GM19351 (cell line): ENCODE measurements around the gene LAMA3.

Experiments used
- ATAC-seq: cut with Tn5 transposase; IDR thresholded peaks from one replicate; pipeline ENCODE4 v1.9.1; 2021; ENCODE audit warnings: mild to moderate bottlenecking, moderate library complexity; ENCODE audit not compliant: unreplicated experiment

LAMA3 gene

DNA sequence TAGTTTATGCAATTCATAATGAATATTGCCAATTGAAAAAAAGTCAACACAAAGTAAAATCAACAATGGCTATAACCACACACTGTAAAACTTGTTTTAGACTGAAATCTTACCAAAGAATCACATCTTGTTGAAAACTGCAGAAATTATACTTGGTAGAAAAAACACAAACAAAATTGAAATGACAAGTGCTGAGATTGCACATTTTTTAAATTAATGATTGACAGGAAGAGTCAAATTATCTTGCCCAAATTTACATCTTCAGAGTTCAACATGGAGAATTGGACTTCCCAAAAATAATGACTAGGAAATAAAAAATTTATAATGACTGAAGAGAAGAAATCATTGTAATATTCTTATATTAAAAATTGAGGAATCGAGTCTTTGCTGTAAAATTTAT, 240.7 kb downstream of the LAMA3 start:
- no peak for ATAC-seq

DNA sequence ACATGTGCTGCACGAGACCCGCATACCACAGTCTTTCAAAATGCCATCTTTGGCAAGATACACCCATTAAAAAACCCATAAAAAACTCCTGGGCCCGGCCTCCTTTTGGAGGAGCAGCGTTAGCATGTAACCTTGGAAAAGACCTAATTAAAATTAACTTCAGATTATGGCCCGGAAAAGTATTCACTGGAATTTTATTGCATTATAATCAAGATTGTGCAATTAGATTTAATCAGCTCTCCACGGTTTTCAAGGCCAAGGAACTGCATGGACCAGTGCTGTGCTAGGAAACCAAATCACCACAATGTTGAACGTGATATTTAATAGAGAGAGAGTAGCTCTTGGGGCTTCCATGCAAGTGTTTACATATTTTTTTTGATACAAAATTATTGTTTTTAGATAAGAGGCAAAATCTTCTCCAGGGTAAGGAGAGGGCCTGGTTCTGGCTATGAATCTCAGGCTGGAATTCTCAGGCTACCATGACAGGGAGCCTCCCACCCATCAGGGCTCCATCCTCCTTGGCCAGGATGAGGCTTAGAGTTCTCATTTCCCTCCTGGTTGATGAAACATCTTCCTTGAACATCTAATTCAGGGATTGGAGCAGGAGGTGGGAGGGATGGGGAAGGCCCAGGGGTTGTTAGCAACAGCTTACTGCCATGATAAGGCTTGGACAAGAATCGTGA, 243.3 kb downstream of the LAMA3 start:
- no peak for ATAC-seq

DNA sequence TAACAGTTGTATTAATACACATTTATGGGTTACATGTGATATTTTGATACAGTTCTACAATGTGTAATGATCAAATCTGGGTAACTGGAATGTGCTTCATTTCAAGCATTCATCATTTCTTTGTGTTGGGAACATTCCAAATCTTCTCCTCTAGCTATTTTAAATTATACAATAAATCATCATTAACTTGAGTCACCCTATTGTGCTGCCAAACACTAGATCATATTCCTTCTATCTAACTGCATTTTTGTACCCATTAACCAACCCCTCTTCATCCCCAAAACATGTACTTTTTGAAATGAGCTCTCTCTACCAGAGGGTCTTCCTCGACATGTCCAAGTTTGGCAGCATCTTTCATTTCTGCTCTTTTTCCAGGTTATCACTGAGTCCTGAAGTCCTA, 244.2 kb downstream of the LAMA3 start:
- no peak for ATAC-seq

DNA sequence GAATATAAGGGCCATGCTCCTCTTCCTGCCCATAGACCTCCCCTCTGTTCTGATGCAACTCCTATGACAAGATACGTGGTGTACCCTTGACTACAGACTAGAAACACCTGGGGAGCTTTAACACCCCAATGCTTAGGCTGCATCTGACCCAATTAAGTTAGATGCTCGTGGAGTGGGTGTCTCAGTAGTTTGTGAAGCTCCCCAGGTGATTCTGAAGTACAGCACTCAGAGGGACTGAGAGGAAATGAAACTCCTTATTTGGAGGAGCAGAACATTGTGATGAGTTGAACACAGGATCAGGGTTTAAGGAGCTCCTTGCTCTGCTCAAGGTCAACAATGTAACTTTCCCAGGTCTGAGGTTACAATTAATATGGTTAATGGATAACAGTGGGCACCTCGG, 245.0 kb downstream of the LAMA3 start:
- peak; percentile 67 for ATAC-seq

DNA sequence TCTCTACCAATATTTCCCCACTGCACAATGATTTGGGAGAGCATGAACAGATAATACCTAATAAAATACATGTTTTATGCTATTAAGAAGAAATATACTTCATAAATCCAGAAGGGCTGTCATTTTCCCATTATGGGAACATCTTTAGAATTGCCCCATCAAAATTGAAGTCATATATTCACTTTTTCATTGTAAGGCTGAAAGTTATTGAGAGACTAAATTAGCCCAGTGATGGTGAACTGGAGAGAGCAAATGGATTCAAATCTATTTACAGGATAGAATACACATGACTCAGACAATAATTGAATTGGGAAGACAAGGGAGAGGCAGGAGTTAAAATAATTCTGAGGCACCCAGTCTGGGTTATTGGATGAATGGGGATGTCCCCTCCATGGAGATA, 245.6 kb downstream of the LAMA3 start:
- no peak for ATAC-seq

DNA sequence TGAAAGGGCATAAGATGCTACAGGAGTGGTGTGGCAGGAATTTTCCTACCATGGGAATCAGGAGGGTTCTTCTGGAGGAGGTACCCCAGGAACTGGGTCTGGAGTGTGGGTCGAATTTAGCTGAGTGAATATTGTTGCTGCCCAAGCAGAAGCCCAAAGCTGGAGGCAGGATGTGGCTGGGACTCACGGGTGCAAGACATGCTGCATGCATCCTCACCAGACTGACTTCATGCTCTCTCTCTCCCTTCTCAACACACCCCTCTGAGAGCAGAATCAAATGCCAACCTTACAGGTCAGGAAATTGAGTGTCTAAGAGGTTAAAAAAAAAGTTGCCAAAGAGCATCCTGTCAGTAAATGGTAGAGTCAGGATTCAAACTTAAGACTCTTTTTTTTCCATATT, 246.6 kb downstream of the LAMA3 start:
- no peak for ATAC-seq

DNA sequence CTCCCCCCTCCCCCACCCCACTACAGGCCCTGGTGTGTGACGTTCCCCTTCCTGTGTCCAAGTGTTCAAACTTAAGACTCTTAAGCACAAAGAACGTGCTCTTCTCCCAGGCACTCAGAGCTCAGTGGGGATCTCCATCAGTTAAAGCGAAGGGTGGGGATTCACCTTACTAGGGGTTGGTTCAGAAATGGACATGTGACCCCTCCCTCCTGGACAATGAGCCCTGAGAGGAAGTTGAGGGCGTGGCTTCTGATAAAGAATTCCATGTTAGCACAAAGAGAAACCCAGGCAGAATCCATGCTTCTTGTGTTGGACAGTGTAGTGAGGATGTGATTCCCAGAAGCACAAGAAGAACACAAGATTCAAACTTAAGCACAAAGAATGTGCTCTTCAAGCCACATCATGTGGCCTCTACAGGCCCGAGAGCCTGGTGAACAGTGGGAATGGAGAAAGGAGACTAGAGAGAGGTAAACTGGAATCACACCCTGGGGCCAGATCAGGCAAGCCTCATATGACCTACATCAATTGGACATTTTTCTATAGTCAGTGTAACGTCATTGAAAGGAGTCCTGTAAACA, 247.2 kb downstream of the LAMA3 start:
- no peak for ATAC-seq

DNA sequence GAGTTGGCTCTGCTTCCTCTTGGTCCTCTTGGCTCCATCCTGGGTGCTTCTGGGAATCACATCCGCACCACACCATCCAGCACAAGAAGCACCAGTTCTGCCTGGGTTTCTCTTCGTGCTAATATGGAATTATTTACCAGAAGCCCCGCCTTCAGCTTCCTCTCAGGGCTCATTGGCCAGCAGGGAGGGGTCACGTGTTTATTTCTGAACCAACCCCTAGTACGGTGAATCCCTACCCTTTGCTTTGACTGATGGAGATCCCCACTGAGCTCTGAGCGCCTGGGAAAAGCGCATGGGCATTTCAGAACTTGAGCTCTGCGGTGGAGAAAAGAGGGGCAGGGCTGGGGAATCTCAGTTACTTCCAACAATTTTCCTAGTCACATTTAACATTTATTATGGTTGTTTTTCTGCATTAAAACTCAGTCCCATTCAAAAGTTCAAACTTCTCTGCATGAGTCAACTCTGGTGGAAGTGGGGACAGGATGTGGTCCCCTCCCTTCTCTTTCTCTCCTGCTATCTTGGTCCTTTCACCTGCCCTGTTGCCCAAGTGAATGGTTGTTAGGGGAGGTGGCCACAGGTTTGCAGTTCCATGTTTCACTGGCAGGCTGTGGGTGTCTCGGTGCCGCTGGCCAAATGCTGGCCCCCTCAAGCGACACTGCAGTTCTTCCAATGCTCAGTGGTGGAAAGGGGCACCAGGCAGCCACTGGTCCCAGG, 248.9 kb downstream of the LAMA3 start:
- no peak for ATAC-seq

DNA sequence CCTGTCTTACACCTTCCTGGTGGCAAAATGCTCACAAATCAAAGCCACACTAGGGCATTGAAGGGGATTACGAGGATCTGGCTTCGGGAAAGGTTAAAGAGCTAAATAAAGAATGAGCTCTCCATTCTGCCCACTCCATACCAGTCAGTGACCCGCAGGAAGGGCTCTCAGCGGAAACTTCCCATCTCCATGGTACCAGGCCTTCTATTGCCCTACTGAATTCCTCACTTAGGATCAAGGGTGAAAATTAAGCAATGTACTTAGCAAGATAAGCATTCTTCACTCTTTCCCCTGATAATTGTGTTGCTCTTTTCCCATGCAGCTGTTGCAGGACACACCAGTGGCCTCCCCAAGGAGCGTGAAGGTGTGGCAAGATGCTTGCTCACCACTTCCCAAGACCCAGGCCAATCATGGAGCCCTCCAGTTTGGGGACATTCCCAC, 249.7 kb downstream of the LAMA3 start:
- no peak for ATAC-seq

DNA sequence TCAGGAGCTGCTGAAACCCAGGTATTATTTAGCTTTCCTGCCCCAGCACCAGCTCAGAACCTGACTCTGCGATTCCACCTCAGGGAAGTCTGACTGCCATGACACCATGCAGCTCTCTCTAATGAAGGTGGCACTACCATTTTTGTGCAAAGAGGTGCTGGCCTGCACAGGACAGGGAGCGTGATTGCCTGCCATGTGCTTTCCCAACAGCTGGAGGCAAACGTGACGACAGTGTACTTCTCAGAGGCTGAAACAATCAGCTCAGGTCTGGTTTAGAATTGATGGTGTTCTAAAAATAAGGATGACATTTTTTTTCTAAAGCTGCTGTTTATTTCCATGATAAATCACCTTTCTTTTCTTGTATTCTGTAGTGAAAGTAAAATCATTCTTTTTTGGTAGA, 250.1 kb downstream of the LAMA3 start:
- no peak for ATAC-seq

DNA sequence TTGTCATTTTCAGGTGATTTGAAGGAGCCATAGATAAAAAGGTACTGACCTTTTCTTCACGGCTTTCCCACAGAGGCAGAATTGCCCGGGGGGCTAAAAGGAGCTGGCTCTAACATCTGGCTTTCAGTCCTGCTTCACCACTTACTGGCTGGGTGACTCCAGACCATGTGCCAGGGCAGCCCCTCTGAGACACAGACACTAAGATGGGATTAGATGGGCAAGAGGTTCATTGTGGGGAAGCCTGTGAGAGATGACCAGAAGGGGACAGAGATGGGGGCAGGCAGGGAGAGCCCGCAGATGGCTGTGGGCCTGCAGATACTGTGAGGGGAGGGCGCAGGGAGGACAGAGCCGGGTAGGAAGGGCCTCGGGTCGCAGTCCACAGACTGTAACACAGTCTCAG, 250.6 kb downstream of the LAMA3 start:
- ATAC-seq, result no peak

DNA sequence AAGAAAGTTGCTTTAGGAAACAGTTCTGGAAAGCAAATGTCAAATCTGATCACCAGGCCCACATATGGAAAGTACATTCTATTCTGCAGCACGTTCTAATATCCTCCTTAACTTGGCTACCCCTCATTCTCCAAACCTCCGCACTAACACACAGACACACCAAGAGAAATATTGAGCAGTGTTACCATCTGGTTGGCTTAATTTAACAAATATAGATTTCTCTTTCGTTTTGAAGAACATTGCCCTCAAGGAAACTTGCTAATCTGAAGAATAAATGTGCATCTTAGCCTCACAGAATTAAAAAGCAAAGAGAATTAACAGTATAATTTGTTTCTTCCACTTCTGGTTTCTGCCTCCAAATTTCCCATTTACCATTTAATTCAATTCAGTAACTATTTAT, 252.5 kb downstream of the LAMA3 start:
- ATAC-seq, result no peak

DNA sequence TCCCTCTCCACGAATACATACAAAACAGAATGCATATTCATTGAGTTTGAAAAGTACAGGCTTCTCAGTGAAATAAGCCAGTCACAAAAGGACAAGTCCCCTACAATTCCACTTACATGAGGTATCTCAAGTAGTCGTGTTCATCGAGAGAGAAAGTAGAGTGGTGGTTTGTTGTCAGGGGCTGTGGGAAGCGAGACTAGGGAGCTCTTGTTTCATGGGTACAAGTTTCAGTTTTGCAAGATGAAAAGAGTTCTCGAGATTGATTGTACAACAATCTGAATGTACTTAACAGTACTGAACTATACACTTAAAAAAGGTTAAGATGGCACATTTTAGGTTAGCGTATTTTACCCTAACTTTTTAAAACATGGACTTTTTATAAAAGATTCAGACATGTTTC, 253.9 kb downstream of the LAMA3 start:
- ATAC-seq, result peak; percentile 86

DNA sequence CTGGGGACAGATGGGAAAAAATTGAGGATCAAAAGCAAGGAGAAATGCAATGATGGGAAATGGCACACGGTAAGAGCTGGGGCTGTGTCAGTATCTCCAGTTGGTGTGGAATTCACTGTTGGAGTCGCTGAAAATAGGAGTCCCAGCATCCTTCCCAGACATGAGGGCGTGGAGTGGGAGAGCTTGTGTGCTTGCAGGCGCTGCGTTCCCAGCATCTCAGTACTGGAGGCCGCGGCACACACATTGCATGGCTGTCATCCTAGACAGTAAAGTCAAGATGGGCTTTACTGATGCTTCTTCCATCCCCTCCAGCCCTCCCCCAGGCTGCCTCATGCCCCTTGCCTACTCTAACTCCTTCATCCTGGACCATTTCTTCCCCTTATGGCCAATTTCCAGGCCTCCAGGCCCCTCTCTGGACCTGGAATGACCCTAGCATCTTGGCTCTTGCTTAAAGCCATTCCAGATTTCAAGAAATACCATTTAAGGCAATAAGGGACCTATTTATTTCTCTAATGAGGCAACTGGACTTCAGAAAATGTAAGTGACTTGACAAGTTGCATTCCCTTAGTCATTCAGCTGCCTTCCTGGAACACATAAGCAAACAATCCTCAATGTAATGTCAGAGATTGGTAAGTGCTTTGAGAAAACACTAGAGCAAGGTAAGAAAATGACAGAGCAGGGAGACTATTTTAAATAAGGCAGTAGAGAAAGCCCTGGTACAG, 254.8 kb downstream of the LAMA3 start:
- ATAC-seq, result no peak

DNA sequence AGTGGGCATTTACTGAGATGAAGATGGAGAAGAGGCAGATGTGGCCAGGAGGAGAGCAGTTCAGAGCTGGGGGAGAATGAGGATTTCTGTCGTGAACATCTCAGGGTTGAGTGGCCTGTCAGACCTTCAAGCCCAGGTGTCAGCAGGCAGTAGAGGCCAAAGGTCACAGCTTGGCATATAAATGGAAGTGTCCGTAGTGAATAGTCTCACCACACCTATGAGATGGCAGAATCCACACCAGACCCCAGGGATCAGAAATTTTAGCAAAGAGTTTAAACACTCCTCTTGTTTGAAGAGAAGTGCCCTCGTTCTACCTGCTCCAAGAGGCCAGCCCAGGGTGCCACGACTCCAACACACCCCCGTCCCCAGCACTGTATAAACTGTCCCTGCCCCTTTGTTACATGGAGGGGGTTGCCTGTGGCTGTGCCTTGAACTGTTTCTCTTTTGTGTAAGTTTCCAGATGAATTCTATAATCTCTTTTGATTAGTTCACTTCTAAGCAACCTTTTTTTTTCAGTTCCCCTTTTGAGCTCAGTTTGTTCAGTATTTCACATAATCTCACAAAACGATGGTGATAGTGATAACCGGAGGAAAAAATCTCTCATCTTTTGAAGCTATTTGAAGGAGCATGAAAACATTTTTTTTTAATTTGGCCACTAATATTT, 256.3 kb downstream of the LAMA3 start:
- ATAC-seq, result peak; percentile 50

DNA sequence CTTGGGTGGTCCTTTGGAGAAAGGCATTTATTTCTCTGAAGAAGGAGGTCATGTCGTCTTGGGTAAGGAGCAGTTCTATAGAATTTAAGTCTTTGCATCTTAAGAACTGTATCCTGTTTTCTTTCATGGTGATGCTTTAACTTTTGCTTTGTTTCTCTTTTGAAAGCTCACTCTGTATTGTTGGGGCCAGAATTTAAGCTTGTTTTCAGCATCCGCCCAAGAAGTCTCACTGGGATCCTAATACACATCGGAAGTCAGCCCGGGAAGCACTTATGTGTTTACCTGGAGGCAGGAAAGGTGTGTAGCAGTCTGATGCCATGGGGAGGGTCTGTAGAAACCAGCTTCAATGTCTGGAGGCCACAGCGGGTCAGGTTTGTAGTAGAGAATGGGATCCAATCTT, 260.6 kb downstream of the LAMA3 start:
- no peak for ATAC-seq

DNA sequence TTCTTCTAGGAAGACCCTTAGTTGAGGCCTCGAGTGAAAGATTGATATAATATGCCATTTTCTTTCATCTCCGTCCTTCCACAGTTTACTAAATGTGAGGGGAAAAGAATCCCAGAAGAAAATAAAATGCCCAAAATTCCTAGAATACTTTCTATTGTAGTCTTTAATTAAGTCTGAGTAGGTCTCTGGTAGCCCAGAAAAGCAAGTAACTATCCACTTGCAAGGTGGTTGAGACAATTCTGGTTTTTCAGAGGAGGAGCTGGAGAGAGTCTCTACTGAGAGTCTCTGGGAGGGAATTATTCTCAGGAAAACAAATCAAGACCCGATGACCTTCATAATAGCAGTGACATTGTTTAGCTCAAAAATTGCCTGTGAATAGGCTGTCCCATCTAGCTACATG, 261.4 kb downstream of the LAMA3 start:
- ATAC-seq, result no peak

DNA sequence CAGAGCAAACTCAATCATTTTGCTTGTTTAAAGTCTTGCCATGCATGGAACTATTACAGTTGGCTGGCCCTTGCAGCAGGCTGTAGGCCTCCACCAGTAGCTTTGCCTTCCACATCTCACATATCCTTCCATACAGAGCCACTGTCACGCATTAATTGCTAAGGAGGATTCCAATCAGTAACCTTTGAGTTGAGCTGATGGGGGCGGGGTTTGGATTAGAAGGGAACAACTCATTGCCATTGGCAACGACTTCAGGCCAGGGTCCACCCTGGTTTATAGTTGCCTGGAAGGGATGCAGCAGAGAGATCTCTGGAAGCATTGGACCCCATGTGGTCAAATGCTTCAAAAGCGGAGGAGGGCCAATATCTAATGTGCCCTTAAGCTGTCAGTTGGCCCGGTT, 262.0 kb downstream of the LAMA3 start:
- ATAC-seq, result no peak

DNA sequence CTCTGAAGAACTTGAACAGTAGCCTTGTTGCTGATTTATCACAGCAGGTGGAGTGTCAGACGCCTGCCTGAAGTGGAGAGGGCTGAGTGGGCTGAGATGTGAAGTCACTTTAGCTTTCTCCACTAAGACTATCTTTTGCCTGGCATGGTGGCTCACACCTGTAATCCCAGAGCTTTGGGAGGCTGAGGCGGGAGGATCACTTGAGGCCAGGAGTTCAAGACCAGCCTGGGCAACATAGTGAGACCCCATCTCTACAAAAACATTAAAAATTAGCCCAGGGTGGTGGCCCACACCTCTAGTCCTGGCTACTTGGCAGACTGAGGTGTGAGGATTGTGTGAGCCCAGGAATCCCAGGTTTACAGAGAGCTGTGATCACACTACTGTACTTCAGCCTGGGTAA, 264.7 kb downstream of the LAMA3 start:
- no peak for ATAC-seq

DNA sequence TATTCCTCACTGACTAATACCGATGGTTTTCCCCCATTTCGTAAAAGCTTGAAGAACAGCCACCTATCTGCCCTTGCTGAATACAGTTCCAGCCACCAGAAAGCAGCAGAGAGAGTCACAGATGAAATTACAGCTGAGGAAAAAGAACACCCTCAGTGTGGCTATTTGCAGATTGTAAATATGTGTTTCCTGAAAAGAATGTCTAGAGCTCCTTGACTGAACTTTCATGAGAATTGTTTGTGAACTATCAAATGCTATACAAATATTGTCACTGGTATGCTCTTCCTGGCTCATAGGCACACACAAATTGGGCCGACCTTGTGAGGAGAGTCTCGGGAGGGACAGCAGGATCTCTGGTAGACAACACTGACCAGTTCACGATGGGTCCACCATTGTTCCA, 267.2 kb downstream of the LAMA3 start:
- ATAC-seq, result no peak

DNA sequence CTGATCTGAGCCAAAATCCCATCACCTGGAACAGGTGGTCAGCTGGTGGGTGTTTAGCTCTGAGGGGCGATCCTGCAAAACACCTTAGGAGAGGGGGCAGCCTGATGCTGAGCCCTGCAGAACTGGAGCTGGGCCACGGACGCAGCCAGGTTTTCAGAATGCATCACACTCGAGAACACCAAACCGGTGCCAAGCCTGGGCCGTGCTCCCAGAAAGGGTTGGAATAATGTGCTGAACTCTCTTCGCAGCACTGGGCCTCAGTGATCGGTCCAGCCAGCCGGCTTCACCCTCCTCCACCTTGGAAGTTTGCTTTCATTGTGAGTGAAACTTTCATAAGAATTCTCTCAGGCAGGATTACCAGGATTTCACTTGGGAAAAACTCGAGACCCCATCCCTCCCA, 268.8 kb downstream of the LAMA3 start:
- no peak for ATAC-seq
